GM19468 (cell line): Measurements from ENCODE around the gene CAMK2D.

Source experiments
- ATAC-seq: cut with Tn5 transposase; IDR thresholded peaks from one replicate; pipeline ENCODE4 v1.9.1; 2021; ENCODE audit warnings: mild to moderate bottlenecking, moderate library complexity, moderate number of reproducible peaks; ENCODE audit not compliant: unreplicated experiment; ENCODE audit errors: extremely low read depth

The CAMK2D gene

GRCh38 chr4:113547487-113548042, 214.0 kb downstream of the CAMK2D start:
- peak; percentile 95 for ATAC-seq

DNA sequence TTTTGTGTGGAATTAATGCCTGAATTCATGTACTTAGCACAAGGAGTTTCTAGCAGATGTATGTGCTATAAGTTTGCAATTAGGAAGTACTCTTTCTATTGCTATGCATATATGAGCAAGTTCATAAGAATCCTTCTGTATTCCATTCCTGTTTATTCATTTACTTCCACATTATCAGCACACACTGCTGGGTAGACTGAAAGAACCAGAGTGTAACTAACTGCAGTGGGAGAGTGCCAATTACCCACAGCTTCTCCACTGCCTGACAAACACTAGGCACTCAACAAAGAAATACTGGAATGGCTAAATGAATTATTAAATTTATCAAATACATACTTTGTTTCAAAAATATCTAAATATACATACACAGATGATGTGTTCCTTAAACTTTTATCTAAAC, 219.6 kb downstream of the CAMK2D start:
- no peak for ATAC-seq

- ATAC-seq: no peak
Measured at GRCh38 chr4:113540859-113541258, 220.7 kb downstream of the CAMK2D start.

DNA sequence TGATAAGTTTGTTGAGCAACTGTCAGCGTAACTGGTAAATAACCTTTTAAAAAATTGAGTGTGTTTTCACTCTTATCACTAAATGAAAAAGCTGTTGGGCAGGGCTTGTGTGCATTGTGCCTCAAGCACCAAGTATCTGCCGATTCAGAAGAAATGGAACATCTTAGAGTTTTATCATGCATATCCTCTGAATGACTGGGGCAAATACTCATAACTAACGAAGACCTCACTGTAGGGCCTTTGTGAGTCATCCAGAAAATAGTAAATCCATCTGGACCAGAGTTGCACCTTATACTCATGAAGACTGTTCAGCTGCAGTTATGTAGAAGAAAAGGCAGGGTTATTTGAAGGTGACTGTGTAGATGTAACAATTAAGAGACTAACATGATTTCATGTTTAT, 222.1 kb downstream of the CAMK2D start:
- ATAC-seq: no peak

GRCh38 chr4:113537628-113538027, 223.9 kb downstream of the CAMK2D start:
- ATAC-seq: no peak

DNA sequence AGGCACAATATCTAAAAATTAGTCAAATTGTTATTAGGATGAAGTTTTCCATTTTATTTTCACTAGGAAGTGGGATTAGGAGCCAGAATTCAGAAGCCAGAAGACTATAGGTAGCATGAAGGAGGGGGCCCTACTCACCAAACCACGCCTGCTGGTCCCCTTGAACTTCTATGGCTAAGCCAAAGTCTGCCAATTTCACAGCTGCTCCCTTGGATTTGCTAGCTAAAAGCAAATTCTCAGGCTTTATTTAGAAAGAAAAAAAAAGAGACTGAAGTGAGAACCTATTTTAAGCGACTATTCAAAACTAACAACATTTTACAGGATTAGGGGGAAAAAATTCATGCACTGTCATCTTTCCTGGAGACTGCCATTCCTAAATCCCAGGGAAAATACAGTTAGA, 224.3 kb downstream of the CAMK2D start:
- no peak for ATAC-seq

DNA sequence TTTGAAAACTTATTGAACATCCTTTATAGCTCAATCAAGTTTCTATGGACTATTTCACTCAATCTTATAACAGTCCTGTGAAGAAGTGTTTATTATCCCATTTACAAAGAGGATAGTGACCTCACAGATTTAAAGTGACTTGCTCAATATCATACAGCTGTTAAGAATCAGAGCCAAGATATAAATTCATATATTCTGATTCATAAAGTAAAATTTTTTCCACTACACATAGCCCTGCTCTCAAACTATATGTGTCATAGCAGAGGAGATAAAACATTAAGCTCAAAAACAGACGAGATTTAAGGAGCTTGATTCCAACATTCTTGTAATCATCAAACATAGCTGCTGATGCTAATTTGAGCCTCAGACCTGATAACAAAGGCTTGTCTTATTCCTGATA, 226.8 kb downstream of the CAMK2D start:
- ATAC-seq: no peak

DNA sequence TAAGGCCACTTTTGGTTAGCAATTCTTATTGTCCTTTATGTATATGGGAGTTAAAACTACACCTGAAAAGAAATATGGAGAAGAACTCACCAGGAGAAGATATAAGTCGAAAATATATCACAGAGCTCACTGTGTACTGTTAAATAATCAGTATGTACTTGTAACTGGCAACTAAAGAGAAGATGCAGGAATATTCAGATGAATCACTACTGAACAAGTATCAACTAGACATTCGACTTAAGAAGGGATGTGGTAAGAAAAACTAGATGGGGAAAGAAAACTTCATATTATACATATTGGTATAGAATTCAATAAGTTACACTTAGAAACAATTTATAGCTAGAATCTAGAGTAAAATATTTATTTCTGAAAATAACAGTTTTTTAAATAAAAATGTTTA, 230.0 kb downstream of the CAMK2D start:
- no peak for ATAC-seq

- ATAC-seq: no peak
Measured at GRCh38 chr4:113528395-113528794, 233.1 kb downstream of the CAMK2D start.

DNA sequence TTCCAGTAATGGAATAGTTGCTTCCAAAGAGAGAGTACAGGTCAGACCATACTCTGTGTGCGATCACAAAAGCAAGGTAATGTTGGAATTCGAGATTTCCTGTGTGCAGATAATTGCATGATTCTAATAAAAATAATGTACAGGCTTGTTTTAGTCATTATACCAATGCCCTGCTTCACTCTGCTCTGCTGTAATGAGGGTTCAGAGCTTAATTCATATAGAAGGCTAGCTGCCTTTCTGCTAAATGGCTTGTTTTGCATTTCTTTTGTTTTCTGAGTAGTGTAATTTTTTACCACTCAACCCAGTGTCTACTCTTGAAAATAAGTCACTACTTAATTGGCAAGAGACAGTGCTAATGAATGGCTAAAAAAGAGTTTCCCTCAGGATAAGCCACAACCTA, 236.0 kb downstream of the CAMK2D start:
- ATAC-seq: no peak

- peak; percentile 2 for ATAC-seq
Measured at GRCh38 chr4:113524505-113525186, 236.9 kb downstream of the CAMK2D start.

GRCh38 chr4:113524096-113524495, 237.4 kb downstream of the CAMK2D start:
- ATAC-seq: peak; percentile 78

GRCh38 chr4:113522433-113522832, 239.1 kb downstream of the CAMK2D start:
- no peak for ATAC-seq

GRCh38 chr4:113513382-113513781, 248.2 kb downstream of the CAMK2D start:
- ATAC-seq: no peak

GRCh38 chr4:113512880-113513279, 248.7 kb downstream of the CAMK2D start:
- ATAC-seq: no peak

- no peak for ATAC-seq
Measured at GRCh38 chr4:113511944-113512343, 249.6 kb downstream of the CAMK2D start.

DNA sequence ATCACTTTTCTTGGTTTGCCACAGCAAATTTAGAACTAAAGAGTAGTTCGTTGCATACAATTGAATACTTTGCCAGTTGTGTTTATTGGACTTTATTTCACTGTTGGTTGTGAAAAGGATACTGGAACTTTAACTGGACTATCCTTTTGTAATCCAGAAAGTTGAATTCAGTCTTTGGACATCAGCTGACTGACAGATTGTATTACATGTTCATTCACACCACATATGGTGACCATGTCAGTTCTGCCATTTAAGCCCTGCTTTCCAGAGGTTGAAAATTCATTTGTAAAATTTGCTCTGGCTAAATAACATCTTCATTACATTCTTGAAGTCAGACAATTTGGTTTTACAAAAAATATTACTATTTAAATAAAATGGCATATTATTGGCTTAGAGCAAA, 251.7 kb downstream of the CAMK2D start:
- ATAC-seq: no peak

- ATAC-seq: no peak
Measured at GRCh38 chr4:113505044-113505443, 256.5 kb downstream of the CAMK2D start.

DNA sequence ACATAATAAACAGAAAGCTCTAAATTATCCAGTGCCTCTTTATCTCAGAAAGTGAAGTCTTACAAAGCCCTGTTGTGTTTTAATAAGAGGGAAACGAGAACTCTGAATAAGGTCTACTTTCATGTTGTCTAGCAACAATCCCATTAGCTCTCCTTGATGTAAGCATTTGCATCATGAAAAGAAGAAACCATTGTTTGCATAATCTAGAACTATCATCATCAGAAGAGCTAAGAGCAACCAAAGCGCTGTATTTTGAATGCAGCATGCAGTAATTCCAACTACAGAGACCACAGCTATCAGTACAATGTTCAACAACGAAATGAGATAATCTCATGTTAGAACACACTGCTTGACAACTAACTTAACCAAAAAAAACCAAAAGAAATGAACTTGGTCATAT, 257.1 kb downstream of the CAMK2D start:
- ATAC-seq: no peak

- no peak for ATAC-seq
Measured at GRCh38 chr4:113503691-113504090, 257.8 kb downstream of the CAMK2D start.

- ATAC-seq: no peak
Measured at GRCh38 chr4:113502906-113503305, 258.6 kb downstream of the CAMK2D start.

GRCh38 chr4:113502476-113502875, 259.1 kb downstream of the CAMK2D start:
- no peak for ATAC-seq
